NCI-H1417 treated with DMSO at 0.1 percent for 48 hours (cell line): ENCODE results near the gene PTTG2.
"Not testable (repeated sequence)": the region's sequence is repeated elsewhere in the genome, so short reads cannot be mapped to it uniquely, and the experiment has no call there.

ENCODE experiments used
- DNase-seq: peaks from one replicate; lab custom pipeline; 2025; lab: John Stamatoyannopoulos, UW

PTTG2 gene

GRCh38 chr4:37958932-37959331 lies 1.3 kb upstream of the PTTG2 start:
- DNase-seq = no peak

- no peak for DNase-seq
Observed at GRCh38 chr4:37960679-37961450, 667 bp downstream of the PTTG2 start.

GRCh38 chr4:37964734-37965457 lies 4.7 kb downstream of the PTTG2 start:
- no peak for DNase-seq

GRCh38 chr4:37966044-37966443 lies 5.8 kb downstream of the PTTG2 start:
- DNase-seq = no peak

GRCh38 chr4:37967736-37968135 lies 7.5 kb downstream of the PTTG2 start:
- no peak for DNase-seq

- no peak for DNase-seq
Observed at GRCh38 chr4:37968747-37969146, 8.5 kb downstream of the PTTG2 start.

GRCh38 chr4:37970702-37971101 lies 10.5 kb downstream of the PTTG2 start:
- DNase-seq = no peak

GRCh38 chr4:37971202-37971601 lies 11.0 kb downstream of the PTTG2 start:
- no peak for DNase-seq

- no peak for DNase-seq
Observed at GRCh38 chr4:37973441-37973840, 13.2 kb downstream of the PTTG2 start.

- not testable (repeated sequence) for DNase-seq
Observed at GRCh38 chr4:37975321-37975822, 15.2 kb downstream of the PTTG2 start.

- no peak for DNase-seq
Observed at GRCh38 chr4:37976507-37976906, 16.3 kb downstream of the PTTG2 start.

- no peak for DNase-seq
Observed at GRCh38 chr4:37976991-37977470, 16.8 kb downstream of the PTTG2 start.

- no peak for DNase-seq
Observed at GRCh38 chr4:37977471-37978247, 17.5 kb downstream of the PTTG2 start.

- no peak for DNase-seq
Observed at GRCh38 chr4:37978248-37978924, 18.2 kb downstream of the PTTG2 start.

GRCh38 chr4:37980246-37980645 lies 20.0 kb downstream of the PTTG2 start:
- no peak for DNase-seq

GRCh38 chr4:37981425-37981824 lies 21.2 kb downstream of the PTTG2 start:
- DNase-seq = no peak

- DNase-seq = no peak
Observed at GRCh38 chr4:37981844-37982720, 21.9 kb downstream of the PTTG2 start.

- no peak for DNase-seq
Observed at GRCh38 chr4:37982736-37983135, 22.5 kb downstream of the PTTG2 start.

GRCh38 chr4:37983951-37984350 lies 23.8 kb downstream of the PTTG2 start:
- DNase-seq = no peak

- no peak for DNase-seq
Observed at GRCh38 chr4:37985730-37986275, 25.6 kb downstream of the PTTG2 start.
